ENCODE data around the gene GPR50.

Gene GPR50

GRCh38 chrX:151175283-151176062 is 911 bp upstream of the GPR50 start:
- no peaks in the 10 kb centered on the region for H3K36me3 ChIP-seq (ENCODE audit: control insufficient read depth, insufficient read depth, low read length)
- no peak overlapping the region for H3K4me3 ChIP-seq (replicated peaks; ENCODE audit: low read depth, low read length)
- no peak for DNase-seq (ENCODE audit: extremely low read depth, insufficient read length)
- TF ChIP-seq CTCF (IDR thresholded peaks at IDR 0.05; ENCODE audit: insufficient read depth, low read length, poor library complexity, severe bottlenecking): no peak
- H3K27me3 ChIP-seq (replicated peaks; ENCODE audit: control insufficient read depth, insufficient read depth, low read length): no peaks in the 10 kb centered on the region

DNA sequence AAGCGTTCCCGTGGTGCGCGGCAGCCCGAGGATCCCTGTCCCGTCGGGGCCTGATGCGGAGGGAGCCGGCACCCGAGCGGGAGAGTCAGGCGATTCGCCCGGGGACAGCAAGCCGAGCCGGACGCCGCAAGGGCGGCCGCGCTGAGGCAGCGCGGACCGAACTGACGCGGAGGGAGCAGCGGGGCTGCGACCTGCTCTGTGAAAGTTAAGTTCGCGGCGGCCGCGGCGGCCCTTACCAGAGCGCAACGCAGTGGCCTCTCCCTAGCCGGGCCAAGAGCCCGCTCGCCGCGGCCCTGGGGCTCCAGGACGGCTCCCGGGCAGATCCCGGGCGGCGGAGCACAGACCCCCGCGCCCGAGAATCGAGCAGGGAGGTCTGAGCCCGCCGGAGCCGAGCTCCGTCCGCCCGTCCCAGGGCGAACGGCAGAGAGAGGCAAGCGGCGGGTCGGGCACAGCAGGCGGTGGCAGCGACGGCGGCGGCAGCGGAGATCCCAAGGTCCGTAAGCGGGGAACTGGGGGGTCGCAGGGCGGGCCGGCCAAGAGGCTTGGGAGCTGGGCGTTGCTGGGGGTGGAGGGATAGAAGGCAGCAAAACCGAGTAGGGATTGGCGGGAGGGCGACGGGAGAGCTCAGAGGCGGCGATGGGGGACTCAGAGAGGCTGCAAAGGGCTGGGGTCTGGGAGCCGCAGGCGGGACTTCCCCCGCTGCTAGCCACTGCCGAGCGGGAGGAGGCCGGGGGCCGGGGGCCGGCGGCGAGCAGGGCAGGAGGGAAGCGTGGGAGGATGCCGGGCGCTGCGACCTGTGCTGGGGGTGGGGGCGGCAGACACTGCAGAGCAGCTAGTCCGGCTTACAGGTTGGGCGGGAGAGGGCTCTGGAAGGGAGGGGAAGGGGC is 1.0 kb downstream of the GPR50 start:
- H3K36me3 ChIP-seq (ENCODE audit: control insufficient read depth, insufficient read depth, low read length): no peaks in the 10 kb centered on the region
- no peaks in the 10 kb centered on the region for H3K27me3 ChIP-seq (replicated peaks; ENCODE audit: control insufficient read depth, insufficient read depth, low read length)
- no peak for TF ChIP-seq CTCF (IDR thresholded peaks at IDR 0.05; ENCODE audit: insufficient read depth, low read length, poor library complexity, severe bottlenecking)
- no peak overlapping the region for H3K4me3 ChIP-seq (replicated peaks; ENCODE audit: low read depth, low read length)
- DNase-seq (ENCODE audit: extremely low read depth, insufficient read length): no peak

GRCh38 chrX:151178746-151179145 is 2.4 kb downstream of the GPR50 start:
- H3K4me3 ChIP-seq (replicated peaks; ENCODE audit: low read depth, low read length): no peak overlapping the region
- DNase-seq (ENCODE audit: extremely low read depth, insufficient read length): no peak
- no peaks in the 10 kb centered on the region for H3K27me3 ChIP-seq (replicated peaks; ENCODE audit: control insufficient read depth, insufficient read depth, low read length)
- no peaks in the 10 kb centered on the region for H3K36me3 ChIP-seq (ENCODE audit: control insufficient read depth, insufficient read depth, low read length)
- TF ChIP-seq CTCF (IDR thresholded peaks at IDR 0.05; ENCODE audit: insufficient read depth, low read length, poor library complexity, severe bottlenecking): no peak

DNA sequence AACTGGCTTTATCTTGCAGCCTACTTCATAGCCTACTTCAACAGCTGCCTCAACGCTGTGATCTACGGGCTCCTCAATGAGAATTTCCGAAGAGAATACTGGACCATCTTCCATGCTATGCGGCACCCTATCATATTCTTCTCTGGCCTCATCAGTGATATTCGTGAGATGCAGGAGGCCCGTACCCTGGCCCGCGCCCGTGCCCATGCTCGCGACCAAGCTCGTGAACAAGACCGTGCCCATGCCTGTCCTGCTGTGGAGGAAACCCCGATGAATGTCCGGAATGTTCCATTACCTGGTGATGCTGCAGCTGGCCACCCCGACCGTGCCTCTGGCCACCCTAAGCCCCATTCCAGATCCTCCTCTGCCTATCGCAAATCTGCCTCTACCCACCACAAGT is 4.0 kb downstream of the GPR50 start:
- Histone ChIP-seq H3K4me3 (replicated peaks; ENCODE audit: low read depth, low read length) (no peak overlapping the region), H3K27me3 (replicated peaks; ENCODE audit: control insufficient read depth, insufficient read depth, low read length) (no peaks in the 10 kb centered on the region), H3K36me3 (ENCODE audit: control insufficient read depth, insufficient read depth, low read length) (no peaks in the 10 kb centered on the region)
- DNase-seq (ENCODE audit: extremely low read depth, insufficient read length): no peak
- TF ChIP-seq CTCF (IDR thresholded peaks at IDR 0.05; ENCODE audit: insufficient read depth, low read length, poor library complexity, severe bottlenecking): no peak

GRCh38 chrX:151181088-151181487 is 4.7 kb downstream of the GPR50 start:
- TF ChIP-seq CTCF (IDR thresholded peaks at IDR 0.05; ENCODE audit: insufficient read depth, low read length, poor library complexity, severe bottlenecking): no peak
- H3K27me3 ChIP-seq (replicated peaks; ENCODE audit: control insufficient read depth, insufficient read depth, low read length): no peaks in the 10 kb centered on the region
- DNase-seq (ENCODE audit: extremely low read depth, insufficient read length): no peak

More at GRCh38 chrX:151181088-151181487, 4.7 kb downstream of the GPR50 start:
- Histone ChIP-seq H3K36me3 (ENCODE audit: control insufficient read depth, insufficient read depth, low read length) (no peaks in the 10 kb centered on the region), H3K4me3 (replicated peaks; ENCODE audit: low read depth, low read length) (no peak overlapping the region)
